Upper lobe of left lung (tissue), 6 donors: ENCODE results near the gene RPS3. TPM values are rescaled to one million over a fixed set of nuclear protein-coding genes. Genes with fewer than 3 reads are reported as not detected.
A peak's percentile ranks its signal among the peaks of the same experiment; 100 is the strongest.

ENCODE experiments used
- ATAC-seq, 2 donors: fragments of 200-7000 bp; cut with Tn5 transposase; one replicate each; pipeline ENCODE4 v1.9.1; 2022; ENCODE audit warnings: mild to moderate bottlenecking in 2 of 2, moderate library complexity in 2 of 2; ENCODE audit not compliant: low FRiP score in 2 of 2
- DNase-seq, 2 donors: peaks; one replicate each; pipeline ENCODE4 v3.0.0-alpha.2; 2019 to 2020
- H3K27ac ChIP-seq, 4 donors: fragments of 200-600 bp; sonication (generic); one replicate each; pipeline ENCODE4 v1.5.1; 2016 to 2019
- H3K27me3 ChIP-seq, 4 donors: fragments of 200-600 bp; sonication (generic); one replicate each; pipeline ENCODE4 v1.5.1; 2017 to 2019
- H3K36me3 ChIP-seq, 4 donors: fragments of 200-600 bp; sonication (generic); one replicate each; pipeline ENCODE4 v1.5.1; 2016 to 2019
- H3K4me1 ChIP-seq, 4 donors: fragments of 200-600 bp; sonication (generic); one replicate each; pipeline ENCODE4 v1.5.1; 2018 to 2019
- H3K4me3 ChIP-seq, 4 donors: fragments of 200-600 bp; sonication (generic); one replicate each; pipeline ENCODE4 v1.5.1; 2017 to 2019; ENCODE audit warnings: mild to moderate bottlenecking in 2 of 4, moderate library complexity in 1 of 4
- H3K9me3 ChIP-seq, 4 donors: fragments of 200-600 bp; sonication (generic); one replicate each; pipeline ENCODE4 v1.5.1; 2018 to 2019
- EP300 ChIP-seq, 4 donors: sonication (generic); formaldehyde crosslinking; IDR thresholded peaks; one replicate each; pipeline ENCODE4 v1.5.1; 2017; ENCODE audit warnings: antibody characterized with exemption in 4 of 4, control low read depth in 2 of 4
- POLR2A ChIP-seq, 4 donors: fragments of 450-650 bp; IDR thresholded peaks; one replicate each; pipeline ENCODE4 v1.5.1; 2016 to 2017; ENCODE audit warnings: antibody characterized with exemption in 4 of 4, mild to moderate bottlenecking in 2 of 4
- POLR2AphosphoS5 ChIP-seq, 2 donors: sonication (generic); formaldehyde crosslinking; IDR thresholded peaks; one replicate each; pipeline ENCODE4 v1.5.1; 2017; ENCODE audit warnings: antibody characterized with exemption in 2 of 2
- WGBS, 2 donors: methylation state at CpG; one replicate each; pipeline ENCODE4 v1.1.5; 2017 to 2018; 5-methylcytosine and 5-hydroxymethylcytosine counted together
- total RNA-seq, 6 donors: library from RNA; depleted of rRNA in 4 of 6; stranded (reverse); fragments of >200 nt in 4 of 6; gene quantifications; one replicate each; pipeline versions ENCODE4 v1.1.0 to v1.2.1, GENCODE V29; 2016 to 2021
- TF ChIP-seq, protein P1 (sequence below), 6 experiments: fragments of 450-650 bp in 4 of 6; fragments of 200-600 bp in 2 of 6; sonication (generic) in 2 of 6; IDR thresholded peaks; one replicate each; pipeline ENCODE4 v1.5.1; 2016 to 2019; ENCODE audit warnings: antibody characterized with exemption in 6 of 6
- donor health status: DM: no; HTN: no; CAD: no; lungs with moderate emphysema.
- donor health status: DM: no; HTN: yes; CAD: no; lungs with severe emphysema.

RPS3 gene
- total RNA-seq, 6 donors from 2014 or later: 474 to 2,141 (median 1,268) TPM

DNA sequence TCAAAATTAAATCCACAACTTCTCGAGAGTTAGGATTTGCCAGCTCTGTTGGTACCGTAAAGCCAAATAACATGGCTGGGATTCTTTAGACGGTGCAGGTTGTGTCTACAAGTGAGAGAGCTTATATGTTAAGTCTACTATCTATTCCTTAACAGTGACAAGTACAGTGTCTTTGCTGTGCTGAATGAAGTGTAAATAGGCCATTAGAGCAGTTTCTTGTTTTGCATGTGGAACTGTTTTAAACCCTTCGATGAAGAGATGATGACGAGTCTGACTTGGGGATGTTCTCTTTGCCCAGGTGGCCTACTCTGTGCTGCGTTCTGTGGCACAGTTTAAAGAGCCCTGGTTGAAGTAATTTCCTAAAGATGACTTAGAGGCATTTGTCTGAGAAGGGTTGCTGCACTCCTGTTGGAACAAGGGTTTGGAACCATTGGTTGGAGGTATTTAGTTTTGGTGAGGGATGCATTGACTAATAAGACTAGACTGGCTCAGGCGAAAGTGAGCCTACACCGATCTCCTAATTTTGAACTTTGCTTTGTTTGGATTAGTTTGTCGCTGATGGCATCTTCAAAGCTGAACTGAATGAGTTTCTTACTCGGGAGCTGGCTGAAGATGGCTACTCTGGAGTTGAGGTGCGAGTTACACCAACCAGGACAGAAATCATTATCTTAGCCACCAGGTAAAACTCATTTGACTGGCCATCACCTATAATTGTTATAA, 988 bp downstream of the RPS3 start:
- Histone ChIP-seq H3K4me3 (peak overlapping the region; percentile 71 to 79 (median 72)), H3K36me3 (peaks cover 30 to 48% (median 40%) of the 10 kb centered on the region in 4 donors), H3K9me3 (no peaks in the 10 kb centered on the region), H3K4me1 (peaks cover 21 to 50% (median 31%) of the 10 kb centered on the region in 4 donors), H3K27me3 (no peaks in the 10 kb centered on the region), H3K27ac (peak overlapping the region; percentile 90 to 97 (median 94))
- no peak for DNase-seq
- TF ChIP-seq POLR2AphosphoS5 (IDR thresholded peaks at IDR 0.05) (no peak), EP300 (IDR thresholded peaks at IDR 0.05) (no peak)
- ATAC-seq: peak in 1 of 2 donors; percentile 20
- WGBS, 2 donors: 15 to 16% methylated on average over 11 of the region's 11 CpGs

DNA sequence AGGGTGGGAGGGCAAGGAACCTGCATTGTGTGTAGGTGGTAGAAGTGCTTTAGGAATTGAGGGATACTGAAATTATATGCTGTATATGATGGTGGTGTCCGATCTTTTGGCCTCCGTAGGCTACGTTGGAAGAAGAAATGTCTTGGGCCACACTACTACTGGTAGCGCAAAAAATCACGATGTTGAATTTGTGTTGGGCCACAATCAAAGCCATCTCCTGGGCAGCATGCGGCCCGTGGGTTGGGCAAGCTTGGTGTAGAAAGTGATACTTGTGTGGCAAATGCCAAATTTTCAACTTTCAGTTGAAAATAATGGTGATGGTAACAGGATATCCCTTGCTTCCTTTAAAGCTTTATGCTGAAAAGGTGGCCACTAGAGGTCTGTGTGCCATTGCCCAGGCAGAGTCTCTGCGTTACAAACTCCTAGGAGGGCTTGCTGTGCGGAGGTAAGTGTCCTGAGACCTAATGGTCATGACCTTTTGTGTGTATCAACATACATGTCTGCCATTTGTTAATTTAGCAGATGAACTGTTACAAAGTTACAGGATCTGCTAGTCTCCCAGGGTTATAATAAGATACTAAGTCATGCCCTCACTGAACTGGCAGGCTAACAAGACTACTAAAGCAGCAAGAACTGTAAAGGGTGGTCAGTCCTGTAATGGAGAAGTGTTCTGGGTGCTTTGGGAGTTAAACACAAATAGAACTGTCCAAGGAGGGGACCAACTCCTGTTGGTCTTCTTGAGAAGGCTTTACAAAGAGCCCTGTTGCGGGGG, 2.9 kb downstream of the RPS3 start:
- TF ChIP-seq, protein P1, sequence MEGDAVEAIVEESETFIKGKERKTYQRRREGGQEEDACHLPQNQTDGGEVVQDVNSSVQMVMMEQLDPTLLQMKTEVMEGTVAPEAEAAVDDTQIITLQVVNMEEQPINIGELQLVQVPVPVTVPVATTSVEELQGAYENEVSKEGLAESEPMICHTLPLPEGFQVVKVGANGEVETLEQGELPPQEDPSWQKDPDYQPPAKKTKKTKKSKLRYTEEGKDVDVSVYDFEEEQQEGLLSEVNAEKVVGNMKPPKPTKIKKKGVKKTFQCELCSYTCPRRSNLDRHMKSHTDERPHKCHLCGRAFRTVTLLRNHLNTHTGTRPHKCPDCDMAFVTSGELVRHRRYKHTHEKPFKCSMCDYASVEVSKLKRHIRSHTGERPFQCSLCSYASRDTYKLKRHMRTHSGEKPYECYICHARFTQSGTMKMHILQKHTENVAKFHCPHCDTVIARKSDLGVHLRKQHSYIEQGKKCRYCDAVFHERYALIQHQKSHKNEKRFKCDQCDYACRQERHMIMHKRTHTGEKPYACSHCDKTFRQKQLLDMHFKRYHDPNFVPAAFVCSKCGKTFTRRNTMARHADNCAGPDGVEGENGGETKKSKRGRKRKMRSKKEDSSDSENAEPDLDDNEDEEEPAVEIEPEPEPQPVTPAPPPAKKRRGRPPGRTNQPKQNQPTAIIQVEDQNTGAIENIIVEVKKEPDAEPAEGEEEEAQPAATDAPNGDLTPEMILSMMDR (IDR thresholded peaks at IDR 0.05): no peak
- no peak for TF ChIP-seq POLR2AphosphoS5 (IDR thresholded peaks at IDR 0.05)
- TF ChIP-seq EP300 (IDR thresholded peaks at IDR 0.05): no peak
- TF ChIP-seq POLR2A (IDR thresholded peaks at IDR 0.05): no peak
- H3K9me3 ChIP-seq: no peaks in the 10 kb centered on the region
- H3K27me3 ChIP-seq: no peaks in the 10 kb centered on the region
- H3K27ac ChIP-seq: peak overlapping the region in 1 of 4 donors; percentile 22
- 87 to 88% methylated on average over 8 to 10 of the region's 10 CpGs for WGBS, 2 donors
- peaks cover 40 to 67% (median 57%) of the 10 kb centered on the region in 4 donors for H3K36me3 ChIP-seq
- H3K4me3 ChIP-seq: peak overlapping the region in 1 of 4 donors; percentile 71
- ATAC-seq (no peak), DNase-seq (no peak)
- peaks cover 21 to 50% (median 31%) of the 10 kb centered on the region in 4 donors for H3K4me1 ChIP-seq

DNA sequence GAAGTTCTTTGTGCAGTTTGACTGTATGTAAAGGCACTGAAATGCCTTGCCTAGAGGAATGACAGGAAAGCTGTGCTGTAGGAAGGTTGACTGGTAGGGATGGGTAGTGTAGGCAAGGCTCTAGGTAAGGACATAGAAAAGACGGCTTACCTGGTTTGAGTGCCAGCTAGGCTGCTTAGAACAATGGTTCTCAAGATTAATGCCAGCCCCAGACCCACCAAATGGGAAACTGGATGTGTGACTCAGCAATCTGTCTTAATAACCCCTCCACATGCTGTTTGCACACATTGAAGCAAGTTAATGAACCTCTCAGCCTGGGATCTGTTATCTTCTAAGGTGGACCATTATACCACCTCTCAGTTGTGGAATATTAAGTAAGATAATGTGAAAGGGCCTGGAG, 3.7 kb downstream of the RPS3 start:
- DNase-seq: no peak
- H3K4me3 ChIP-seq: no peak overlapping the region
- peaks cover 40 to 75% (median 61%) of the 10 kb centered on the region in 4 donors for H3K36me3 ChIP-seq
- H3K4me1 ChIP-seq: peaks cover 21 to 50% (median 33%) of the 10 kb centered on the region in 4 donors
- H3K9me3 ChIP-seq: no peaks in the 10 kb centered on the region
- no peak for ATAC-seq
- WGBS, 2 donors: 67 to 79% methylated on average over 1 of the region's 1 CpG
- peak overlapping the region in 1 of 4 donors; percentile 22 for H3K27ac ChIP-seq
- no peaks in the 10 kb centered on the region for H3K27me3 ChIP-seq
- TF ChIP-seq POLR2AphosphoS5 (IDR thresholded peaks at IDR 0.05) (no peak), POLR2A (IDR thresholded peaks at IDR 0.05) (no peak), EP300 (IDR thresholded peaks at IDR 0.05) (no peak)
- TF ChIP-seq, protein P1 (IDR thresholded peaks at IDR 0.05): no peak

DNA sequence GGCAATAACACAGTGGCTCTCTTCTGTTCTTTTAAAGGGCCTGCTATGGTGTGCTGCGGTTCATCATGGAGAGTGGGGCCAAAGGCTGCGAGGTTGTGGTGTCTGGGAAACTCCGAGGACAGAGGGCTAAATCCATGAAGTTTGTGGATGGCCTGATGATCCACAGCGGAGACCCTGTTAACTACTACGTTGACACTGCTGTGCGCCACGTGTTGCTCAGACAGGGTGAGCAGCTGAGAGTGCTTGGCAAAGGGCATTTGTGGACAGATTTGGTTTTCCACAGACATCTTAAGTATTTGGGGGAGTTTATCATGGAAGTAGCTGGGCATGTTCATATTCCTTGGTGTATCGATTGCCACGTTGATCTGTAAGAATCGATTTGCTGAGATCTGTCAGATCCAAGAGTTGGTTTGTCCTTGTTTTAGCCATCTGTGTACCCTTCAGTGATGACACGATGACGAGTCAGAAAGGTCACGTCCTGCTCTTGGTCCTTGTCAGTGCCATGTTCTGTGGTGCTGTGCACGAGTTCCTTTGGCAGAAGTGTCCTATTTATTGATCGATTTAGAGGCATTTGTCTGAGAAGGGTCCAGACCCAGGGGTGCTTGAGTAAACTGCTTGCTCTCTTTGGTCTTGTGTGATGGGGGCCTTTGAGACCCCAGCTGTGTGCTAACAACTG, 4.8 kb downstream of the RPS3 start:
- Histone ChIP-seq H3K36me3 (peaks cover 40 to 82% (median 63%) of the 10 kb centered on the region in 4 donors), H3K27me3 (no peaks in the 10 kb centered on the region), H3K4me1 (peaks cover 21 to 46% (median 37%) of the 10 kb centered on the region in 4 donors), H3K4me3 (no peak overlapping the region), H3K9me3 (no peaks in the 10 kb centered on the region), H3K27ac (no peak overlapping the region)
- ATAC-seq: no peak
- no peak for TF ChIP-seq POLR2AphosphoS5 (IDR thresholded peaks at IDR 0.05)
- DNase-seq: no peak
- WGBS, 2 donors: 88 to 90% methylated on average over 15 of the region's 15 CpGs

DNA sequence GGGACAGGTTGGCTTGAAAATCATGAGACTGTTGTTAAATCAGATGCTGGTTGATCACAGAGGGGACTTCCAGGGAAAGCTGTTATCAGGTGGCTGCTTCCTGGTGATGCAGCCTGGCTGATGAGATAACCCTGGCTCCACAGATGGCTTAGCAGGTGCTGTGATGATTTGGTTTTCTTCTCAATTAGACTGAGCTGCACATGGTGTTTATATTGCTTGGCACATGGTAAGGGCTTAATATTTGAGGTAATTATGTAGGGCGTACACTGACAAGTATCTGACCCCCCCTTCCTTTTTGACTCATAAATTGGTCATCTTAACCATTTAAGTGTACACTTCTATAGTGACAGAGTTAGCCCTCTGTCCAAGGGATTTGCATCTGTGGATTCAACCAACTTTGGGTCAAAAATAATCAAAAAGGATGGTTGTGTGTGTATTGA, 7.0 kb downstream of the RPS3 start:
- no peak overlapping the region for H3K4me3 ChIP-seq
- peaks cover 13 to 30% (median 25%) of the 10 kb centered on the region in 4 donors for H3K4me1 ChIP-seq
- TF ChIP-seq, protein P1 (IDR thresholded peaks at IDR 0.05): no peak
- no peak for TF ChIP-seq POLR2A (IDR thresholded peaks at IDR 0.05)
- TF ChIP-seq EP300 (IDR thresholded peaks at IDR 0.05): no peak
- peak in 1 of 2 donors; percentile 29 for TF ChIP-seq POLR2AphosphoS5 (IDR thresholded peaks at IDR 0.05)
- peaks cover 40 to 73% (median 61%) of the 10 kb centered on the region in 4 donors for H3K36me3 ChIP-seq
- no peak overlapping the region for H3K27ac ChIP-seq
- 19 to 50% methylated on average over 1 of the region's 1 CpG for WGBS, 2 donors
- no peaks in the 10 kb centered on the region for H3K9me3 ChIP-seq
- H3K27me3 ChIP-seq: no peaks in the 10 kb centered on the region
- peak in 1 of 2 donors; percentile 6 for ATAC-seq
- no peak for DNase-seq
